Measurements from ENCODE around the gene NAPEPLD.
"Not testable (repeated sequence)": the region's sequence is repeated elsewhere in the genome, so short reads cannot be mapped to it uniquely, and the experiment has no call there.

Gene NAPEPLD

DNA sequence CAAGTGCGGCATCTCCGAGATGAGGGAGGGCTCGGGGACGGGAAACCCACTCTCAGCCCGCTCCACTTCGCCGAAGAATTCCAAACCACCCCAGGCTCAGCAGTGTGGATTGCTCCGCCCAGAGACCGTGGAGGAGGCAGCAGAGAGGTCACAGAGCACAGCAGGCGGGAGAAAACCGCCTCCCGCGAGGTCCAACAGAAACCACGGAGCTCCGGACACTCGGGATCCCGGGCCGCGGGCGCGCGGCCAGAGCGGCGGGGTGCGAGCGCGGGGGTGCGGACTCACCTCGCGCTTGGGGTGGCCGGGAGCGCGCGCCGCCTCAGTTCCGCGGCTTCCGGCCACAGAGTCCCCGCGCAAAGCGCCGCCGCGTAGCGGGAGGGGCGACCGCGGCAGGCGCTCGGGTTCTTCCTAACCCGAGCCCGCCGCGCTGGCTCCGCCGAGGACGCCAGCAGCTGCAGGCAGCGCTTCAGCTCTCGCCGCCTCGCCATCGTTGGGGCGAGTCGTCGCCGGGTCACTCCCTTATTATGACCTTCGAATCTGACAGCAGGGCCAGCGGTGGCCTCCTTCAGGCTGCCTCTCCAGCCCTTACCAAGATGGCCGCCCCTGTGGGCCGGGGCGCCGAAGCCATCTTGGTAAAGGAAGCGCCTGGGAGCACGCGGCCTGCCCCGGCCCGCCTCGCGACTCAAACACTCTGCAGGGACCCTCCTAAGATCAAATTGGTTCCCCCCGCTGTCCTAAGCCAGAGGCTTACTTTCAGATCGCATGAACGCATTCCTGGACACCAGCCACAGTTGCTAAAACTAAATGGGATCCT lies at the start of gene NAPEPLD:
NAPEPLD (minus strand) TSS at position 106 of the 814 bp plus-strand sequence. CDS start 20,323 bp downstream, outside the sequence.
- no peaks in the 10 kb centered on the region for H3K9me3 Mint-ChIP-seq
- DNase-seq (ENCODE audit: low spot score in 2 of 2) (peak; percentile 74 to 82), ATAC-seq (ENCODE audit: low read depth) (peak; percentile 85)
- H3K4me1 Mint-ChIP-seq = peaks cover 28% of the 10 kb centered on the region
- peak within 1 kb of the TSS; percentile 95 for H3K4me3 Mint-ChIP-seq
- no peaks in the 10 kb centered on the region for H3K27me3 Mint-ChIP-seq
- peak within 1 kb of the TSS; percentile 98 for H3K27ac Mint-ChIP-seq
- H3K36me3 Mint-ChIP-seq = peaks cover 2% of the 10 kb centered on the region

DNA sequence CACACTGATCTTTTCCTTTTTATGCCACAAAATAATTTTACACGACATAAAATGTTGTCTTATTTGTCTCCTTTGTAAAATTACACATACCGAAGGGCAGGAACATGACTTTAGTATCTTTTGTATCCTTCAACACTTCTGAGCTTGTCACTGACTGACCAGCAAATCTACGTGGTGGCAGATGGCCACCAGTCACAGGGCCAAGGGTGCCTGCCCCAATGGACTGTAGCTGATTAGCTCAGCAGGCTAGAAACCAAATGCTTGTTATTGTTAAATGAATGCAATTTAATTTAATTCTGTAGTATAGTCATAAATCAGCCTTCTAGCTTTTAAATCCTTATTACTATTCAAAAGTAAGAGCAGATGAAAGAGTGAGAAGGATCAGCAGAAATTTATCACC lies 49.2 kb upstream of the NAPEPLD start:
- not testable (repeated sequence) for H3K9me3 Mint-ChIP-seq; H3K27ac Mint-ChIP-seq; DNase-seq (ENCODE audit: low spot score in 2 of 2); ATAC-seq (ENCODE audit: low read depth); H3K4me3 Mint-ChIP-seq; H3K36me3 Mint-ChIP-seq; H3K4me1 Mint-ChIP-seq; H3K27me3 Mint-ChIP-seq

DNA sequence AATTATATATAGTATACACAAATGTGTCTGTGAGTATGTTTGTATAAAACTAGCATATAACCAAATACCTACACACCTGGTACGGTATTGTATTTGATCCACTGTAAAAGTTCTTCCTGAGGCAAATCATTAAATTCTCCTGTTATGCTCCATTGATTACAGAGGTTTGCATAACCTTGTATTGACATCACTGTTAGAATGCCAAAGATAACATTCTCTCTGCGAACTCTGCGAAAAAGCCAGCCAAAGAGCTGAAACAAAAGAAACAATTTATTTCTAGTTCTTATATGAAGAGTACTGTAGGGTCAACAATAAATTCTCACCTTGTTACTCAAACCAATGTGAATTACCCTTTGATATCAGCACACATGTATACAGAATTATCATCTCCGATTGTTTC lies 46.5 kb upstream of the NAPEPLD start:
- ATAC-seq (ENCODE audit: low read depth); H3K27me3 Mint-ChIP-seq; H3K9me3 Mint-ChIP-seq; H3K4me1 Mint-ChIP-seq; H3K4me3 Mint-ChIP-seq; DNase-seq (ENCODE audit: low spot score in 2 of 2); H3K36me3 Mint-ChIP-seq; H3K27ac Mint-ChIP-seq: not testable (repeated sequence)

GRCh38 chr7:103172415-103173146 lies 23.7 kb upstream of the NAPEPLD start:
- H3K4me1 Mint-ChIP-seq; H3K4me3 Mint-ChIP-seq; ATAC-seq (ENCODE audit: low read depth): not testable (repeated sequence)

GRCh38 chr7:103171695-103172414 lies 23.0 kb upstream of the NAPEPLD start:
- not testable (repeated sequence) for H3K4me1 Mint-ChIP-seq; ATAC-seq (ENCODE audit: low read depth); H3K4me3 Mint-ChIP-seq; H3K27ac Mint-ChIP-seq; H3K9me3 Mint-ChIP-seq; H3K36me3 Mint-ChIP-seq; H3K27me3 Mint-ChIP-seq; DNase-seq (ENCODE audit: low spot score in 2 of 2)

More at GRCh38 chr7:103172415-103173146, 23.7 kb upstream of the NAPEPLD start:
- not testable (repeated sequence) for DNase-seq (ENCODE audit: low spot score in 2 of 2); H3K27me3 Mint-ChIP-seq; H3K27ac Mint-ChIP-seq; H3K9me3 Mint-ChIP-seq; H3K36me3 Mint-ChIP-seq

GRCh38 chr7:103166921-103167544 lies 18.1 kb upstream of the NAPEPLD start:
- H3K27ac Mint-ChIP-seq, H3K27me3 Mint-ChIP-seq, H3K4me1 Mint-ChIP-seq: not testable (repeated sequence)

GRCh38 chr7:103163087-103163825 lies 14.4 kb upstream of the NAPEPLD start:
- not testable (repeated sequence) for H3K4me3 Mint-ChIP-seq; DNase-seq (ENCODE audit: low spot score in 2 of 2)
- H3K4me1 Mint-ChIP-seq = peaks cover 10% of the 10 kb centered on the region

More at GRCh38 chr7:103166921-103167544, 18.1 kb upstream of the NAPEPLD start:
- not testable (repeated sequence) for H3K36me3 Mint-ChIP-seq; DNase-seq (ENCODE audit: low spot score in 2 of 2); ATAC-seq (ENCODE audit: low read depth); H3K9me3 Mint-ChIP-seq; H3K4me3 Mint-ChIP-seq

DNA sequence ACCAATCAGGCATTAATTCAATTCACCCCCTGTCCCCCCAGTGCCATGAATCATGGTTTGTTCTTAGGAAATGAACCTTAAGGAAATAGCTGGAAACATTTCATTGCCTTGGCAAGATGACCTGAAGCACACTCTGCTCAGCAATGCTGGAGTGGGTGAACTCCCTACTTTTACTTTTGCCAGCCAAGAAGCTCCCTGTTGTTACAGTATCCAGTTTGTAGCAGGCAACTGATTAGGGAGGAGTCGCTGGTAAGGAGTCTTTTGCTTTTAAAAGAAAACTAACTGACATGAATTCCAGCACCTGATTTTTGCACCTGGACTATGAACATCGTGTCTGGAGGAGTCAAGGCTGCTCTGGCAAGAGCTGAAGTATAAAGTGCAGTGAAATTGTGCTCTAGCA lies 13.7 kb upstream of the NAPEPLD start:
- H3K36me3 Mint-ChIP-seq; H3K27ac Mint-ChIP-seq; H3K9me3 Mint-ChIP-seq; DNase-seq (ENCODE audit: low spot score in 2 of 2); H3K27me3 Mint-ChIP-seq; H3K4me3 Mint-ChIP-seq; ATAC-seq (ENCODE audit: low read depth): not testable (repeated sequence)
- peaks cover 12% of the 10 kb centered on the region for H3K4me1 Mint-ChIP-seq

More at GRCh38 chr7:103163087-103163825, 14.4 kb upstream of the NAPEPLD start:
- not testable (repeated sequence) for H3K27me3 Mint-ChIP-seq; H3K36me3 Mint-ChIP-seq; H3K9me3 Mint-ChIP-seq; ATAC-seq (ENCODE audit: low read depth); H3K27ac Mint-ChIP-seq

- H3K4me3 Mint-ChIP-seq; DNase-seq (ENCODE audit: low spot score in 2 of 2); H3K9me3 Mint-ChIP-seq; H3K27me3 Mint-ChIP-seq; H3K27ac Mint-ChIP-seq; ATAC-seq (ENCODE audit: low read depth); H3K36me3 Mint-ChIP-seq: not testable (repeated sequence)
- peaks cover 12% of the 10 kb centered on the region for H3K4me1 Mint-ChIP-seq
Observed at GRCh38 chr7:103161998-103162616, 13.2 kb upstream of the NAPEPLD start.

DNA sequence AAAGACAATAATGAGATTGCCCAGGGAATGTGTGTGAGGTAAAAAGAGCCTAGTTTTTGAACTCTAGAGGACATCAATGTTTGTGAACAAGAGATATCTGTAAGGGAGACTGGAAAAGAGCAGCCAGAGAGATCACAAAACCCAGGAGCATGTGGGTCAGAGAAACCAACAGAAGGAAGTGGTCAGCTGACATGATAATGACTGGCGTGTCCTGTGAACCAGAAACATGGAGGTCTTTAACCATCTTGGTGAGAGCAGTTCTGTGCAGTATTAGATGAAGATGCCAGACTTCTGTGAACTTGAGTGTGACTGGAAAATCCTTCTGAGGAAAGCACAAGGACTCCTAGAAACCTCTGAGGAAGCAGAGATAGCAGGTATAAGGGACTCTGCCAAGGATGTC lies 10.2 kb upstream of the NAPEPLD start:
- not testable (repeated sequence) for H3K4me3 Mint-ChIP-seq; H3K27me3 Mint-ChIP-seq; H3K27ac Mint-ChIP-seq; H3K9me3 Mint-ChIP-seq; ATAC-seq (ENCODE audit: low read depth); H3K36me3 Mint-ChIP-seq; DNase-seq (ENCODE audit: low spot score in 2 of 2)
- peaks cover 17% of the 10 kb centered on the region for H3K4me1 Mint-ChIP-seq

GRCh38 chr7:103155331-103156024 lies 6.6 kb upstream of the NAPEPLD start:
- H3K4me1 Mint-ChIP-seq = peaks cover 21% of the 10 kb centered on the region
- H3K27ac Mint-ChIP-seq = peak overlapping the region; percentile 68
- DNase-seq (ENCODE audit: low spot score in 2 of 2) = peak in 1 of 2 donors; percentile 18
- H3K4me3 Mint-ChIP-seq = peak overlapping the region; percentile 89
- peak; percentile 82 for ATAC-seq (ENCODE audit: low read depth)
- not testable (repeated sequence) for H3K9me3 Mint-ChIP-seq, H3K36me3 Mint-ChIP-seq, H3K27me3 Mint-ChIP-seq

DNA sequence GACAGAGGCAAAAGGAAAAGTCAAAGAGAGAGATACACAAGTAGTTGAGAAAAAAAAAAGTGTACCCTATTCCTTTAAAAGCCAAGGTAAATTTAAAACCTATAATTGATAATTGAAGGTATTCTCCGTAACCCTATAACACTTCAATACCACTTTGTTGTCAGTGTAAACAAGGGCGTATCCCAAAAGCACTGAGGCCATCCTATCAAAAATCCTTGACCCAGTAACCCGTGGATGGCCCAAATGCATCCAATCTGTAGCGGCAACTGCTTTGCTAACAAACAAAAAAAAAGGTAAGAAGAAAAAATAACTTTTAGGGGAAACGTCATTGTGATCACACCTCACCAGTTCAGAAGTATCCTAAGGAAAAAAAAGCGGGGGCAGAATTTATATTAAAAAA lies 5.1 kb upstream of the NAPEPLD start:
- ATAC-seq (ENCODE audit: low read depth) = no peak
- H3K4me3 Mint-ChIP-seq = peak overlapping the region; percentile 39

More for the DNA sequence above, 5.1 kb upstream of the NAPEPLD start:
- no peaks in the 10 kb centered on the region for H3K9me3 Mint-ChIP-seq
- no peaks in the 10 kb centered on the region for H3K27me3 Mint-ChIP-seq
- peaks cover 6% of the 10 kb centered on the region for H3K36me3 Mint-ChIP-seq
- no peak for DNase-seq (ENCODE audit: low spot score in 2 of 2)
- peaks cover 26% of the 10 kb centered on the region for H3K4me1 Mint-ChIP-seq
- H3K27ac Mint-ChIP-seq = peak overlapping the region; percentile 39
